NCI-H2196 (cell line): ENCODE results near the gene GOLGA3.
"Not testable (repeated sequence)": the region's sequence is repeated elsewhere in the genome, so short reads cannot be mapped to it uniquely, and the experiment has no call there.

Experiments used
- DNase-seq: peaks from one replicate; lab custom pipeline; 2025; ENCODE audit not compliant: unreplicated experiment; lab: John Stamatoyannopoulos, UW

GOLGA3 gene

GRCh38 chr12:132777614-132778013, 51.1 kb downstream of the GOLGA3 start:
- DNase-seq: no peak

- DNase-seq: no peak
Measured at GRCh38 chr12:132776816-132777568, 51.7 kb downstream of the GOLGA3 start.

- DNase-seq: not testable (repeated sequence)
Measured at GRCh38 chr12:132776230-132776625, 52.4 kb downstream of the GOLGA3 start.

GRCh38 chr12:132775502-132776229, 53.0 kb downstream of the GOLGA3 start:
- no peak for DNase-seq

GRCh38 chr12:132774646-132775275, 53.9 kb downstream of the GOLGA3 start:
- DNase-seq: no peak

- no peak for DNase-seq
Measured at GRCh38 chr12:132774159-132774558, 54.5 kb downstream of the GOLGA3 start.

GRCh38 chr12:132773077-132773955, 55.4 kb downstream of the GOLGA3 start:
- DNase-seq: no peak

GRCh38 chr12:132772606-132773005, 56.1 kb downstream of the GOLGA3 start:
- DNase-seq: no peak

GRCh38 chr12:132771126-132771838, 57.4 kb downstream of the GOLGA3 start:
- no peak for DNase-seq

- no peak for DNase-seq
Measured at GRCh38 chr12:132766380-132767085, 62.1 kb downstream of the GOLGA3 start.

- no peak for DNase-seq
Measured at GRCh38 chr12:132765361-132765760, 63.3 kb downstream of the GOLGA3 start.

GRCh38 chr12:132764231-132764630, 64.4 kb downstream of the GOLGA3 start:
- DNase-seq: no peak

- DNase-seq: peak; percentile 89
Measured at GRCh38 chr12:132761921-132762583, 66.6 kb downstream of the GOLGA3 start.

- peak; percentile 67 for DNase-seq
Measured at GRCh38 chr12:132761032-132761920, 67.4 kb downstream of the GOLGA3 start, which contains the start of gene ANKLE2. Gene ANKLE2 (minus strand): TSS chr12:132761832. CDS start chr12:132761798, 34 bp downstream.

GRCh38 chr12:132759359-132759758, 69.3 kb downstream of the GOLGA3 start:
- no peak for DNase-seq

- not testable (repeated sequence) for DNase-seq
Measured at GRCh38 chr12:132758825-132759224, 69.8 kb downstream of the GOLGA3 start.

- DNase-seq: no peak
Measured at GRCh38 chr12:132754160-132754932, 74.3 kb downstream of the GOLGA3 start.
